Measurements from ENCODE around the gene ANK3.

GRCh38 chr10:60346661-60347060 lies 43.0 kb downstream of the ANK3 start:
- TF ChIP-seq EZH2 (IDR thresholded peaks at IDR 0.05; ENCODE audit: insufficient read depth, poor library complexity, severe bottlenecking) (no peak), EZH2phosphoT487 (IDR thresholded peaks at IDR 0.05; ENCODE audit: insufficient read depth, low read depth) (no peak)
